HEK293T (cell line): Measurements from ENCODE around the gene PTGR3.

Source experiments
- BHLHE40 ChIP-seq: fragments of 450-650 bp; IDR thresholded peaks from 2 replicates; pipeline ENCODE4 v1.6.1; 2016; ENCODE audit warnings: mild to moderate bottlenecking, moderate library complexity, borderline replicate concordance
- CTBP1 ChIP-seq: fragments of 450-650 bp; IDR thresholded peaks from 2 replicates; pipeline ENCODE4 v1.6.1; 2016; ENCODE audit warnings: borderline replicate concordance
- ELF4 ChIP-seq: fragments of 450-650 bp; IDR thresholded peaks from 2 replicates; pipeline ENCODE4 v1.6.1; 2017; ENCODE audit warnings: antibody characterized with exemption
- FOXA1 ChIP-seq: fragments of 450-650 bp; IDR thresholded peaks from 2 replicates; pipeline ENCODE4 v1.6.1; 2016; ENCODE audit warnings: mild to moderate bottlenecking
- FOXK2 ChIP-seq: fragments of 450-650 bp; IDR thresholded peaks from 2 replicates; pipeline ENCODE4 v1.6.1; 2016; ENCODE audit warnings: mild to moderate bottlenecking
- FOXM1 ChIP-seq: fragments of 450-650 bp; IDR thresholded peaks from 2 replicates; pipeline ENCODE4 v1.6.1; 2017; ENCODE audit warnings: mild to moderate bottlenecking, borderline replicate concordance
- HDGF ChIP-seq: fragments of 450-650 bp; IDR thresholded peaks from 2 replicates; pipeline ENCODE4 v1.6.1; 2017; ENCODE audit warnings: antibody characterized with exemption, borderline replicate concordance
- LEF1 ChIP-seq: fragments of 450-650 bp; IDR thresholded peaks from 2 replicates; pipeline ENCODE4 v1.6.1; 2017; ENCODE audit warnings: mild to moderate bottlenecking, borderline replicate concordance
- NFRKB ChIP-seq: fragments of 450-650 bp; IDR thresholded peaks from 2 replicates; pipeline ENCODE4 v1.6.1; 2016; ENCODE audit warnings: mild to moderate bottlenecking, moderate library complexity
- PKNOX1 ChIP-seq: fragments of 450-650 bp; IDR thresholded peaks from 2 replicates; pipeline ENCODE4 v1.6.1; 2016
- SP1 ChIP-seq: fragments of 450-650 bp; IDR thresholded peaks from 2 replicates; pipeline ENCODE4 v1.6.1; 2017
- SUZ12 ChIP-seq: fragments of 450-650 bp; IDR thresholded peaks from 2 replicates; pipeline ENCODE4 v1.6.1; 2016; ENCODE audit warnings: mild to moderate bottlenecking
- TARDBP ChIP-seq: fragments of 450-650 bp; IDR thresholded peaks from 2 replicates; pipeline ENCODE4 v1.6.1; 2016
- ZNF384 ChIP-seq: fragments of 450-650 bp; IDR thresholded peaks from 2 replicates; pipeline ENCODE4 v1.6.1; 2016

GRCh38 chr18:75162978-75163377 is 46.0 kb downstream of the PTGR3 start:
- TF ChIP-seq ZNF384 (no peak), LEF1 (no peak), SP1 (no peak), SUZ12 (no peak), ELF4 (no peak), HDGF (no peak), NFRKB (no peak), CTBP1 (no peak), FOXM1 (no peak), PKNOX1 (no peak), FOXK2 (no peak), TARDBP (no peak), BHLHE40 (no peak), FOXA1 (no peak)
